Fibroblast of lung (primary cell): ENCODE measurements around the gene PLXNA4. TPM values are rescaled to one million over a fixed set of nuclear protein-coding genes. Genes with fewer than 3 reads are reported as not detected.
"Not testable (repeated sequence)": the region's sequence is repeated elsewhere in the genome, so short reads cannot be mapped to it uniquely, and the experiment has no call there.

ENCODE experiments used
- DNase-seq, 2 donors: peaks; one replicate each; pipeline versions ENCODE4 v3.0.0 to v3.0.0-alpha.2; 2010; ENCODE audit warnings: low read depth in 2 of 2
- H2AFZ ChIP-seq: 2 replicates; pipeline ENCODE4 v1.5.1; 2012; ENCODE audit warnings: low read length, control low read depth, inconsistent platforms
- H3K27ac ChIP-seq: 2 replicates; pipeline ENCODE4 v1.5.1; 2011; ENCODE audit warnings: low read length, control low read depth; ENCODE audit not compliant: insufficient read depth
- H3K27me3 ChIP-seq: 2 replicates; pipeline ENCODE4 v1.5.1; 2011; ENCODE audit warnings: mild to moderate bottlenecking, low read length; ENCODE audit not compliant: control insufficient read depth, insufficient read depth
- H3K36me3 ChIP-seq: 2 replicates; pipeline ENCODE4 v1.5.1; 2011; ENCODE audit warnings: low read length; ENCODE audit not compliant: control insufficient read depth, insufficient read depth
- H3K4me1 ChIP-seq: 2 replicates; pipeline ENCODE4 v1.5.1; 2011; ENCODE audit warnings: low read length; ENCODE audit not compliant: control insufficient read depth, insufficient read depth; ENCODE audit errors: extremely low read depth
- H3K4me2 ChIP-seq: 2 replicates; pipeline ENCODE4 v1.5.1; 2011; ENCODE audit warnings: low read length, control low read depth; ENCODE audit not compliant: insufficient read depth; ENCODE audit errors: extremely low read depth
- H3K4me3 ChIP-seq, 4 experiments: fragments of 200-600 bp in 1 of 4; sonication (generic) in 1 of 4; replicated peaks in 1 of 4; 2 replicates each; pipeline ENCODE4 v1.5.1; 2011 to 2016; ENCODE audit warnings: low read length in 4 of 4, low read depth in 3 of 4, mild to moderate bottlenecking in 3 of 4, control low read depth in 2 of 4, inconsistent platforms in 1 of 4, mixed read lengths in 1 of 4; ENCODE audit not compliant: insufficient read depth in 1 of 4; ENCODE audit errors: control extremely low read depth in 1 of 4
- H3K79me2 ChIP-seq: 2 replicates; pipeline ENCODE4 v1.5.1; 2012; ENCODE audit warnings: mild to moderate bottlenecking, low read length, inconsistent platforms; ENCODE audit not compliant: control insufficient read depth, insufficient read depth
- H3K9ac ChIP-seq: 2 replicates; pipeline ENCODE4 v1.5.1; 2011; ENCODE audit warnings: mild to moderate bottlenecking, low read length, control low read depth; ENCODE audit not compliant: insufficient read depth
- H3K9me3 ChIP-seq: 2 replicates; pipeline ENCODE4 v1.5.1; 2012; ENCODE audit warnings: low read depth, low read length; ENCODE audit not compliant: control insufficient read depth, insufficient read depth
- H4K20me1 ChIP-seq: 2 replicates; pipeline ENCODE4 v1.5.1; 2011; ENCODE audit warnings: low read length; ENCODE audit not compliant: control insufficient read depth, insufficient read depth; ENCODE audit errors: extremely low read depth
- CTCF ChIP-seq, 2 donors: IDR thresholded peaks in 1 of 2; conservative IDR thresholded peaks in 1 of 2; 1 replicate in 1 of 2; 2 replicates in 1 of 2; pipeline ENCODE4 v1.5.1; 2011 to 2012; ENCODE audit warnings: low read length in 2 of 2, control low read depth in 1 of 2, inconsistent platforms in 1 of 2, low read depth in 1 of 2, mild to moderate bottlenecking in 1 of 2
- EZH2 ChIP-seq: IDR thresholded peaks from 2 replicates; pipeline ENCODE4 v1.5.1; 2012; ENCODE audit warnings: low read length, control low read depth, mild to moderate bottlenecking; ENCODE audit errors: missing control alignments
- polyA plus RNA-seq, 2 donors: library from polyadenylated mRNA; depleted of rRNA in 1 of 2; stranded (reverse) in 1 of 2; unstranded in 1 of 2; fragments of >200 nt; gene quantifications; 2 replicates each; pipeline ENCODE4 v1.2.1, GENCODE V29; 2011 to 2012; ENCODE audit warnings: missing spikeins in 1 of 2
- total RNA-seq: library from RNA; depleted of rRNA; stranded (reverse); fragments of >200 nt; gene quantifications from 2 replicates; pipeline ENCODE4 v1.2.1, GENCODE V29; 2014

Gene PLXNA4
- total and polyA plus RNA-seq, 2 donors (not counting 1 experiment from before 2014, with no cell fraction given): 1.2 to 1.5 TPM

- TF ChIP-seq CTCF (conservative IDR thresholded peaks at IDR 0.05 in 1 of 2, IDR thresholded peaks at IDR 0.05 in 1 of 2; ENCODE audit: low read depth in 1 of 2, low read length in 2 of 2) (no peak), EZH2 (no peak)
- Histone ChIP-seq H3K36me3 (no peaks in the 10 kb centered on the region), H3K9me3 (no peaks in the 10 kb centered on the region), H3K4me1 (no peaks in the 10 kb centered on the region), H2AFZ (no peak overlapping the region), H3K27ac (no peak overlapping the region), H3K27me3 (peaks cover 3% of the 10 kb centered on the region), H3K4me3 (no peak overlapping the region), H4K20me1 (no peaks in the 10 kb centered on the region), H3K9ac (no peak overlapping the region), H3K79me2 (no peaks in the 10 kb centered on the region), H3K4me2 (no peak overlapping the region)
- DNase-seq: no peak
Observed at GRCh38 chr7:132601783-132602182, 25.5 kb upstream of the PLXNA4 start.

- Histone ChIP-seq H3K27ac (no peak overlapping the region), H3K36me3 (no peaks in the 10 kb centered on the region), H3K9me3 (no peaks in the 10 kb centered on the region), H4K20me1 (no peaks in the 10 kb centered on the region), H3K4me3 (no peak overlapping the region), H3K27me3 (no peaks in the 10 kb centered on the region), H3K4me1 (no peaks in the 10 kb centered on the region), H3K9ac (no peak overlapping the region), H2AFZ (no peak overlapping the region), H3K79me2 (no peaks in the 10 kb centered on the region), H3K4me2 (no peak overlapping the region)
- TF ChIP-seq CTCF (conservative IDR thresholded peaks at IDR 0.05 in 1 of 2, IDR thresholded peaks at IDR 0.05 in 1 of 2; ENCODE audit: low read depth in 1 of 2, low read length in 2 of 2) (no peak), EZH2 (no peak)
- DNase-seq: no peak
Observed at GRCh38 chr7:132596588-132596987, 20.3 kb upstream of the PLXNA4 start.

GRCh38 chr7:132594741-132595140 is 18.5 kb upstream of the PLXNA4 start:
- not testable (repeated sequence) for H3K36me3 ChIP-seq, H3K79me2 ChIP-seq, H3K9me3 ChIP-seq, H2AFZ ChIP-seq, H3K27ac ChIP-seq, H3K4me2 ChIP-seq, DNase-seq, H3K4me1 ChIP-seq, H4K20me1 ChIP-seq, H3K9ac ChIP-seq, H3K4me3 ChIP-seq, H3K27me3 ChIP-seq

GRCh38 chr7:132592936-132593335 is 16.7 kb upstream of the PLXNA4 start:
- Histone ChIP-seq H3K9ac (no peak overlapping the region), H3K36me3 (no peaks in the 10 kb centered on the region), H3K9me3 (no peaks in the 10 kb centered on the region), H3K4me2 (no peak overlapping the region), H3K27me3 (no peaks in the 10 kb centered on the region), H4K20me1 (no peaks in the 10 kb centered on the region), H3K27ac (no peak overlapping the region), H3K4me3 (no peak overlapping the region), H3K4me1 (no peaks in the 10 kb centered on the region), H2AFZ (no peak overlapping the region), H3K79me2 (no peaks in the 10 kb centered on the region)
- TF ChIP-seq EZH2 (no peak), CTCF (conservative IDR thresholded peaks at IDR 0.05 in 1 of 2, IDR thresholded peaks at IDR 0.05 in 1 of 2; ENCODE audit: low read depth in 1 of 2, low read length in 2 of 2) (no peak)
- no peak for DNase-seq
